ENCODE measurements around the gene CDADC1.
A peak's percentile ranks its signal among the peaks of the same experiment; 100 is the strongest.
"Not testable (repeated sequence)": the region's sequence is repeated elsewhere in the genome, so short reads cannot be mapped to it uniquely, and the experiment has no call there.

CDADC1 gene

GRCh38 chr13:49294723-49295122 lies 47.0 kb downstream of the CDADC1 start:
- not testable (repeated sequence) for DNase-seq (ENCODE audit: low read depth, low spot score)

- no peak for DNase-seq (ENCODE audit: low read depth, low spot score)
Measured at GRCh38 chr13:49295244-49295643, 47.5 kb downstream of the CDADC1 start.

- no peak for DNase-seq (ENCODE audit: low read depth, low spot score)
Measured at GRCh38 chr13:49296659-49297058, 48.9 kb downstream of the CDADC1 start.

GRCh38 chr13:49297338-49297737 lies 49.6 kb downstream of the CDADC1 start:
- no peak for DNase-seq (ENCODE audit: low read depth, low spot score)

GRCh38 chr13:49298416-49298815 lies 50.7 kb downstream of the CDADC1 start:
- DNase-seq (ENCODE audit: low read depth, low spot score), result no peak

- no peak for DNase-seq (ENCODE audit: low read depth, low spot score)
Measured at GRCh38 chr13:49298903-49299605, 51.3 kb downstream of the CDADC1 start.

- DNase-seq (ENCODE audit: low read depth, low spot score), result no peak
Measured at GRCh38 chr13:49300276-49300675, 52.6 kb downstream of the CDADC1 start.

- DNase-seq (ENCODE audit: low read depth, low spot score), result peak; percentile 55
Measured at GRCh38 chr13:49300739-49301589, 53.2 kb downstream of the CDADC1 start.

GRCh38 chr13:49302222-49302621 lies 54.5 kb downstream of the CDADC1 start:
- no peak for DNase-seq (ENCODE audit: low read depth, low spot score)

GRCh38 chr13:49302817-49303216 lies 55.1 kb downstream of the CDADC1 start:
- DNase-seq (ENCODE audit: low read depth, low spot score), result no peak

GRCh38 chr13:49303533-49304252 lies 56.0 kb downstream of the CDADC1 start:
- DNase-seq (ENCODE audit: low read depth, low spot score), result no peak

GRCh38 chr13:49304356-49304755 lies 56.6 kb downstream of the CDADC1 start:
- DNase-seq (ENCODE audit: low read depth, low spot score), result no peak

- no peak for DNase-seq (ENCODE audit: low read depth, low spot score)
Measured at GRCh38 chr13:49304763-49305700, 57.3 kb downstream of the CDADC1 start.

- no peak for DNase-seq (ENCODE audit: low read depth, low spot score)
Measured at GRCh38 chr13:49305792-49306425, 58.2 kb downstream of the CDADC1 start.

GRCh38 chr13:49307365-49307764 lies 59.6 kb downstream of the CDADC1 start:
- DNase-seq (ENCODE audit: low read depth, low spot score), result no peak

GRCh38 chr13:49308097-49308875 lies 60.6 kb downstream of the CDADC1 start:
- peak; percentile 46 for DNase-seq (ENCODE audit: low read depth, low spot score)

GRCh38 chr13:49308921-49309408 lies 61.2 kb downstream of the CDADC1 start:
- DNase-seq (ENCODE audit: low read depth, low spot score), result no peak

GRCh38 chr13:49310251-49310650 lies 62.5 kb downstream of the CDADC1 start:
- no peak for DNase-seq (ENCODE audit: low read depth, low spot score)

GRCh38 chr13:49311816-49312215 lies 64.1 kb downstream of the CDADC1 start:
- DNase-seq (ENCODE audit: low read depth, low spot score), result no peak
